HG02610 (cell line): ENCODE measurements around the gene PNMA6E.

Experiments
- ATAC-seq: cut with Tn5 transposase; IDR thresholded peaks from one replicate; pipeline ENCODE4 v1.9.1; 2021; ENCODE audit warnings: mild to moderate bottlenecking, moderate library complexity; ENCODE audit not compliant: unreplicated experiment

Gene PNMA6E

GRCh38 chrX:153401133-153401764 lies at the start of gene PNMA6E:
Gene PNMA6E, minus strand, starts transcription at chrX:153401350. Its CDS starts 2,501 bp downstream, at chrX:153398849.
- ATAC-seq: no peak

GRCh38 chrX:153450949-153451277 lies 49.8 kb upstream of the PNMA6E start:
- no peak for ATAC-seq

- ATAC-seq: no peak
Measured at GRCh38 chrX:153450114-153450948, 49.2 kb upstream of the PNMA6E start.

- ATAC-seq: no peak
Measured at GRCh38 chrX:153449368-153450113, 48.4 kb upstream of the PNMA6E start.

GRCh38 chrX:153448556-153449367 lies 47.6 kb upstream of the PNMA6E start:
- no peak for ATAC-seq

- ATAC-seq: no peak
Measured at GRCh38 chrX:153447581-153447960, 46.4 kb upstream of the PNMA6E start.

- no peak for ATAC-seq
Measured at GRCh38 chrX:153446950-153447580, 45.9 kb upstream of the PNMA6E start.

GRCh38 chrX:153446636-153446936 lies 45.4 kb upstream of the PNMA6E start:
- ATAC-seq: no peak

- no peak for ATAC-seq
Measured at GRCh38 chrX:153445856-153446635, 44.9 kb upstream of the PNMA6E start, which contains the start of gene TREX2. Gene TREX2, minus strand, starts transcription at chrX:153446056. Its CDS starts 626 bp downstream, at chrX:153445430.

- no peak for ATAC-seq
Measured at GRCh38 chrX:153445106-153445855, 44.1 kb upstream of the PNMA6E start.

- no peak for ATAC-seq
Measured at GRCh38 chrX:153444333-153445011, 43.3 kb upstream of the PNMA6E start.

- ATAC-seq: no peak
Measured at GRCh38 chrX:153443476-153444332, 42.6 kb upstream of the PNMA6E start.

- no peak for ATAC-seq
Measured at GRCh38 chrX:153442463-153442862, 41.3 kb upstream of the PNMA6E start.

- ATAC-seq: no peak
Measured at GRCh38 chrX:153441981-153442380, 40.8 kb upstream of the PNMA6E start.

GRCh38 chrX:153441296-153441695 lies 40.1 kb upstream of the PNMA6E start:
- no peak for ATAC-seq

- no peak for ATAC-seq
Measured at GRCh38 chrX:153440556-153441135, 39.5 kb upstream of the PNMA6E start.

GRCh38 chrX:153439977-153440376 lies 38.8 kb upstream of the PNMA6E start:
- no peak for ATAC-seq
